ENCODE results near the gene APBB3.

APBB3 gene

DNA sequence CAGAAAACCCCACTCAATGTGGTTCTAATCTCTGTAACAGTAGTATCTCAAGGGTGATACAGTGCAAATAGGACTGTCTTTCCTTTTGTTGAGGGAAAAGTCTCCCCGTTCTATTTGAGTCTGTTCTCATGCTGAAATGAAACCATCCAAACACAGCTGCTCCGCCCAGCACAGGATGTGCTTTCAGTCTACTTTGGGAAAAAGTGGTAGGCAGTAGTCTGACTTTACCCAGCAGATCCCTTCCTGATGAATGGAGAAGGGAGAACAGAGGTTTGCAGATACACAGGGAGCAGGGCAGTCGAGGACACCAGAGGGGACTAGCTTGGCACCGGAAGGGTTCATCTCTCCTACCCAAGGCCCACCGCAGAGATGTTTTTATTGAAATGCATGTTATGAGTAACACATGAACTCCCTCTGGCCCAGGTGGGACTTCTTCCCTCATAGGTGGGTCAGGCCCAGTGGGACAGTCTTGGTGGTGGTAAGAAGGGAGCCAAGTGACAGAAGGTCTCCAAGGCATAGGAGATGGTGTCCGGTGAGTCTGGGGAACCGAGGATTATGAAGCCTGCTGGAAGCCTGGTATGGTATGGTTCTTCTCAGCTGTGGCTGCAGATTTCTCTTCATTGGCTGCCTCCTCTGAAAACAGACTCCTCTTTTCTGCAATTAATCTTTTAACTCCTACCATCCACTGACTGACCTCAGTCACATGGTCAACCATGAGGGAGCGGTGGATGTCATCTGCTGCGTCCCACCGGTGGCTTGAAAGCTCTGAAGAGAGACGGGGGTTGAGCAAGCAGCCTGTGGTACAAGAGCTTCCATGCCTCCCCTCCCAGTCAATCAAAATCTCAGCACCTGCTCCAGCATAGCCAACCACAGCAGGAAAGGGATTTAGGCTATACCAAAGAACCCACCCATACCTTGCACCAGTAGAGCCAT lies 14.0 kb downstream of the APBB3 start:
- no peak for DNase-seq

- no peak for DNase-seq
These were observed 14.9 kb downstream of the APBB3 start for GRCh38 chr5:140549237-140550144.

GRCh38 chr5:140548791-140549190 lies 15.6 kb downstream of the APBB3 start:
- DNase-seq, result no peak

GRCh38 chr5:140548300-140548688 lies 16.1 kb downstream of the APBB3 start:
- DNase-seq, result no peak

GRCh38 chr5:140547508-140548299 lies 16.7 kb downstream of the APBB3 start, which contains the start of gene EIF4EBP3:
TSS of gene EIF4EBP3 (plus strand) at chr5:140547662. CDS start at chr5:140547738, 76 bp downstream.
- DNase-seq, result peak; percentile 87

DNA sequence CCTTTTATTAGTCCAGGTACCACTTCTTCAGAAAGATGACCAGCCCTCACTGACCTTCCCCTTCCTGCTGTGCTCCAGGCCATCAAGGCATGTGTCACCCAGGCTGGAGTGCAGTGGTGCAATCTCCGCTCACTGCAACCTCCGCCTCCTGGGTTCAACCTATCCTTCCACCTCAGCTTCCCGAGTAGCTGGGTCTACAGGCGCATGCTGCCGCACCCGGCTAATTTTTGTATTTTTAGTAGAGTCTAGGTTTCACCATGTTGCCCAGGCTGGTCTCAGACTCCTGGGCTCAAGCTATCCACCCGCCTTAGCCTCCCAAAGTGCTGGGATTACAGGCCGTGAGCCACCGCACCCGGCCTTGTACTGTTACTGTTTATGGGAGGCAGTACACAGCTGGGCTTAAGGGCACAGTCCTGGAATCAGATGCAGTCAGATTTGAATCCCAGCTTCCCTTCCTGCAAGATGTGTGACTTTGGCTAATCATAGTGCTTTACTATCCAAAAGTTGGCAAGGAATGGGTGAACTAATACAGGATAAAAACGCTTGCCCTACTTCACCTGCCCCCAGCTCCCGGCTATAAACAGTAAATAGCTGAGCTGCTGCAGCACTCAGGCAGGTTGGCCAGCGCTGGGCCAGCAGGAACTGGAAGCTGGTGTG lies 17.4 kb downstream of the APBB3 start:
- no peak for DNase-seq

DNA sequence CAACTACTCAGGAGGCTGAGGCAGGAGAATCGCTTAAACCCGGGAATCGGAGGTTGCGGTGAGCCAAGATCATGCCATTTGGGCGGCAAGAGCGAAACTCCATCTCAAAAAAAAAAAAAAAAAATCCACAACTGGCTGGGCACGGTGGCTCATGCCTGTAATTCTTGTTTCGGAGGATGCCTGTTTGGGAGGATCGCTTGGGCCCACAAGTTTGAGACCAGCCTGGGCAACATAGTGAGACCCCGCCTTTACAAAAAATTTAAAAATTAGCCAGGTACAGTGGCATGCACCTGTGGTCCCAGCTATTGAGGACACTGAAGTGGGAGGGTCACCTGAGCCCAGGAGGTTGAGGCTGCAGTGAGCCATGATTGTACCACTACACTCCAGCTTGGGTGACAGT lies 18.8 kb downstream of the APBB3 start:
- no peak for DNase-seq

DNA sequence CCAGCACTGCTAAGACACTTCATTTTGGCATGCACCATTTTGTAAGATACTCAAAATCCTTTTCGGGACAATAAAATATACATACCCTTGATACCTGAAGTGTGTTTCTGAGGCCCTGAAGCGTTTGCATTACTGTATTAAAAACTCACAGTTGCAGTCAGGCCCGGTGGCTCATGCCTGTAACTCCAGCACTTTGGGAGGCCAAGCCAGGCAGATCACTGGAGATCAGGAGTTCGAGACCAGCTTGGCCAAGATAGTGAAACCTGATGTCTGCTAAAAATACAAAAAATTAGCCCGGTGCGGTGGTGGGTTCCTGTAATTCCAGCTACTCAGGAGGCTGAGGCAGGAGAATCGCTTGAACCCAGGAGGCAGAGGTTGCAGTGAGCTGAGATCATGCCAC lies 19.4 kb downstream of the APBB3 start:
- no peak for DNase-seq

GRCh38 chr5:140542972-140543371 lies 21.4 kb downstream of the APBB3 start:
- DNase-seq, result no peak

GRCh38 chr5:140540227-140540626 lies 24.2 kb downstream of the APBB3 start:
- no peak for DNase-seq

DNA sequence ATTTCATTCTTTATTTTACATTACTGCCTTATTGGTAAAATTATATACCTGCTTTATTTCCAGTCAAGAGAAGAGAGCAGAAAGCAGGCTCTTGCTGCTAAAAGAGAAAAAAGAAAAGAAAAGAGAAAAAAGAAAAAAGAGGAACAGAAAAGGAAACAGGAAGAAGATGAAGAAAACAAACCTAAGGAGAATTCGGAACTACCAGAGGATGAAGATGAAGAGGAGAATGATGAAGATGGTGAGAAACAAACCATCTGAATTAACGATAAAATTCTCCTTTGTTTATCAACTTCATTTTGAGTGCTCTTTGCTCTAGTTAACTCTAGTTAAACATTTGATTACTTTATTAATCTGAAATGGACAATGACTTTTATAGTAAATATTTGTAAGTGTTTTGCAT lies 40.4 kb downstream of the APBB3 start:
- no peak for DNase-seq

GRCh38 chr5:140513124-140513523 lies 51.3 kb downstream of the APBB3 start:
- no peak for DNase-seq

GRCh38 chr5:140509898-140510297 lies 54.5 kb downstream of the APBB3 start:
- no peak for DNase-seq
